ENCODE data around the gene ARMC12. TPM values are rescaled to one million over a fixed set of nuclear protein-coding genes. Genes with fewer than 3 reads are reported as not detected.

Gene ARMC12
- total RNA-seq, 3 donors from 2014 or later (not counting 1 experiment from before 2014, with no cell fraction given): 0.59 to 1.5 (median 0.64) TPM

- Mint-ChIP-seq H3K27ac (no peak overlapping the region), H3K36me3 (no peaks in the 10 kb centered on the region), H3K27me3 (ENCODE audit: low read depth in 2 of 2) (peaks cover 41 to 48% of the 10 kb centered on the region in 2 donors), H3K4me3 (no peak overlapping the region), H3K9me3 (no peaks in the 10 kb centered on the region), H3K4me1 (no peaks in the 10 kb centered on the region)
- no peak overlapping the region for H3K27ac ChIP-seq (ENCODE audit: low read length)
- TF ChIP-seq CTCF (IDR thresholded peaks at IDR 0.05): no peak
- no peaks in the 10 kb centered on the region for H3K4me1 ChIP-seq (ENCODE audit: control insufficient read depth, insufficient read depth, low read length)
- no peaks in the 10 kb centered on the region for H3K9me3 ChIP-seq (ENCODE audit: control insufficient read depth, insufficient read depth, low read length)
- intact Hi-C loops (cut with micrococcal nuclease): no loop called here
- 78% methylated on average over 2 of the region's 2 CpGs for WGBS (ENCODE audit: insufficient coverage)
- ATAC-seq (no peak), DNase-seq (no peak)
- no peak overlapping the region for H3K4me3 ChIP-seq (ENCODE audit: low read length)
- H3K36me3 ChIP-seq (ENCODE audit: control insufficient read depth, insufficient read depth, low read length): no peaks in the 10 kb centered on the region
- H3K27me3 ChIP-seq (ENCODE audit: control insufficient read depth, insufficient read depth, low read length): peaks cover 11% of the 10 kb centered on the region
Measured at GRCh38 chr6:35786272-35786671, 49.4 kb downstream of the ARMC12 start.

GRCh38 chr6:35786810-35787209, 50.0 kb downstream of the ARMC12 start:
- no peak for DNase-seq
- 57% methylated on average over 25 of the region's 25 CpGs for WGBS (ENCODE audit: insufficient coverage)
- no peaks in the 10 kb centered on the region for H3K36me3 ChIP-seq (ENCODE audit: control insufficient read depth, insufficient read depth, low read length)
- Mint-ChIP-seq H3K27ac (no peak overlapping the region), H3K4me1 (no peaks in the 10 kb centered on the region), H3K4me3 (no peak overlapping the region), H3K9me3 (no peaks in the 10 kb centered on the region), H3K27me3 (ENCODE audit: low read depth in 2 of 2) (peaks cover 38 to 43% of the 10 kb centered on the region in 2 donors), H3K36me3 (no peaks in the 10 kb centered on the region)
- ATAC-seq: no peak
- H3K9me3 ChIP-seq (ENCODE audit: control insufficient read depth, insufficient read depth, low read length): no peaks in the 10 kb centered on the region
- H3K27me3 ChIP-seq (ENCODE audit: control insufficient read depth, insufficient read depth, low read length): peaks cover 11% of the 10 kb centered on the region
- TF ChIP-seq CTCF (IDR thresholded peaks at IDR 0.05): no peak
- no peaks in the 10 kb centered on the region for H3K4me1 ChIP-seq (ENCODE audit: control insufficient read depth, insufficient read depth, low read length)
- H3K27ac ChIP-seq (ENCODE audit: low read length): no peak overlapping the region
- intact Hi-C loops (cut with micrococcal nuclease): loop anchor here (1.0 kb wide), 1 partner anchor 11 kb away; no protein-coding TSS in a partner anchor
- H3K4me3 ChIP-seq (ENCODE audit: low read length): no peak overlapping the region

- intact Hi-C loops (cut with micrococcal nuclease): loop anchor here (1.0 kb wide), 1 partner anchor 11 kb away; no protein-coding TSS in a partner anchor
- Mint-ChIP-seq H3K4me1 (no peaks in the 10 kb centered on the region), H3K27ac (no peak overlapping the region), H3K4me3 (no peak overlapping the region), H3K9me3 (no peaks in the 10 kb centered on the region), H3K36me3 (no peaks in the 10 kb centered on the region), H3K27me3 (ENCODE audit: low read depth in 2 of 2) (peaks cover 31 to 37% of the 10 kb centered on the region in 2 donors)
- Histone ChIP-seq H3K9me3 (ENCODE audit: control insufficient read depth, insufficient read depth, low read length) (no peaks in the 10 kb centered on the region), H3K27ac (ENCODE audit: low read length) (no peak overlapping the region), H3K4me1 (ENCODE audit: control insufficient read depth, insufficient read depth, low read length) (no peaks in the 10 kb centered on the region), H3K27me3 (ENCODE audit: control insufficient read depth, insufficient read depth, low read length) (peaks cover 11% of the 10 kb centered on the region), H3K4me3 (ENCODE audit: low read length) (no peak overlapping the region), H3K36me3 (ENCODE audit: control insufficient read depth, insufficient read depth, low read length) (no peaks in the 10 kb centered on the region)
- WGBS (ENCODE audit: insufficient coverage): 88% methylated on average over 13 of the region's 13 CpGs
- no peak for DNase-seq
- no peak for ATAC-seq
- TF ChIP-seq CTCF (IDR thresholded peaks at IDR 0.05): no peak
Measured at GRCh38 chr6:35787266-35788218, 50.7 kb downstream of the ARMC12 start.
